T-helper 2 cell treated with Interferon-gamma antibody and Interleukin-4, amounts not matched to agents 5 μg/mL and 100 μg/mL, for 36 hours (primary cell): ENCODE measurements around the gene GALT.

Experiments
- DNase-seq: peaks from one replicate; pipeline ENCODE4 v3.0.0; 2021; ENCODE audit warnings: low spot score
- H3K27ac Mint-ChIP-seq: one replicate; pipeline ENCODE4 v1.8.0; 2021; ENCODE audit warnings: mild to moderate bottlenecking, mixed read lengths
- H3K27me3 Mint-ChIP-seq: one replicate; pipeline ENCODE4 v1.8.0; 2021; ENCODE audit warnings: low read depth, mixed read lengths
- H3K36me3 Mint-ChIP-seq: one replicate; pipeline ENCODE4 v1.8.0; 2021; ENCODE audit warnings: low read depth, mixed read lengths
- H3K4me1 Mint-ChIP-seq: one replicate; pipeline ENCODE4 v1.8.0; 2021; ENCODE audit warnings: low read depth, mixed read lengths
- H3K4me3 Mint-ChIP-seq: one replicate; pipeline ENCODE4 v1.8.0; 2022; ENCODE audit warnings: mild to moderate bottlenecking, moderate library complexity, mixed read lengths
- H3K9me3 Mint-ChIP-seq: one replicate; pipeline ENCODE4 v1.8.0; 2021; ENCODE audit warnings: mixed read lengths

The GALT gene

GRCh38 chr9:34690983-34691935, 44.8 kb downstream of the GALT start, which contains the start of gene CCL19:
TSS of gene CCL19 (minus strand) at chr9:34691276. CDS start at chr9:34691139, 137 bp downstream.
- Mint-ChIP-seq H3K27me3 (no peaks in the 10 kb centered on the region), H3K9me3 (no peaks in the 10 kb centered on the region), H3K4me1 (no peaks in the 10 kb centered on the region), H3K27ac (no peak within 1 kb of the TSS), H3K4me3 (no peak within 1 kb of the TSS), H3K36me3 (no peaks in the 10 kb centered on the region)
- DNase-seq = no peak

GRCh38 chr9:34691936-34692315, 45.5 kb downstream of the GALT start:
- H3K4me1 Mint-ChIP-seq = no peaks in the 10 kb centered on the region
- H3K27me3 Mint-ChIP-seq = no peaks in the 10 kb centered on the region
- no peak overlapping the region for H3K27ac Mint-ChIP-seq
- no peak overlapping the region for H3K4me3 Mint-ChIP-seq
- no peaks in the 10 kb centered on the region for H3K36me3 Mint-ChIP-seq
- no peaks in the 10 kb centered on the region for H3K9me3 Mint-ChIP-seq
- no peak for DNase-seq

- Mint-ChIP-seq H3K36me3 (no peaks in the 10 kb centered on the region), H3K4me1 (no peaks in the 10 kb centered on the region), H3K9me3 (no peaks in the 10 kb centered on the region), H3K27me3 (no peaks in the 10 kb centered on the region), H3K4me3 (no peak overlapping the region), H3K27ac (no peak overlapping the region)
- no peak for DNase-seq
These were observed 47.1 kb downstream of the GALT start for GRCh38 chr9:34693560-34693959.

GRCh38 chr9:34694811-34695210, 48.3 kb downstream of the GALT start:
- DNase-seq = no peak
- Mint-ChIP-seq H3K9me3 (no peaks in the 10 kb centered on the region), H3K36me3 (no peaks in the 10 kb centered on the region), H3K4me1 (no peaks in the 10 kb centered on the region), H3K4me3 (no peak overlapping the region), H3K27me3 (peaks cover 9% of the 10 kb centered on the region), H3K27ac (no peak overlapping the region)
